DMS79 treated with DMSO at 0.1 percent for 48 hours (cell line): ENCODE results near the gene CHIA.

Experiments
- DNase-seq: peaks from one replicate; lab custom pipeline; 2025; lab: John Stamatoyannopoulos, UW

Gene CHIA

DNA sequence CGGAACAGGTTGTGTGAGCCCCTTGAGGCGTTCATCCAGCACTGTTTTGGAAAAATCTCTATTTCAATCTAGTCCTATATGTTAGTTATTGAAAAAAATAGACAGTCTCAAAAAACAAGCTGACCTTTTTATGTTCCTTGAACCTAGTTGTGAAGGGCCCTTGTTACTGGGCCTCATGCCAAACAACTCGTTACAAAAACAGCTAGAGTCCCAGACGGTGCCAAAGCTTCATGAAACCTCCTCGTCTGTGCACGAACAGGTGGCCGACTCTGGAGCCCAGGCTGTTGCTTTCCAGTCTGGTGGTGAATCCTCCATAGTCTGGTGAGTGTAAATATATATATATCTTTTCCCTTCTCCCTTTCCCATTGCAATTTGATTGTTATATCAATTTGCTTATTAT is at the start of gene CHIA:
Gene CHIA (plus strand): TSS at position 222 of the 400 bp plus-strand sequence. CDS start 19,617 bp downstream, outside the sequence.
- peak; percentile 97 for DNase-seq

- no peak for DNase-seq
These were observed 48.9 kb upstream of the CHIA start for GRCh38 chr1:111241797-111242196.

DNA sequence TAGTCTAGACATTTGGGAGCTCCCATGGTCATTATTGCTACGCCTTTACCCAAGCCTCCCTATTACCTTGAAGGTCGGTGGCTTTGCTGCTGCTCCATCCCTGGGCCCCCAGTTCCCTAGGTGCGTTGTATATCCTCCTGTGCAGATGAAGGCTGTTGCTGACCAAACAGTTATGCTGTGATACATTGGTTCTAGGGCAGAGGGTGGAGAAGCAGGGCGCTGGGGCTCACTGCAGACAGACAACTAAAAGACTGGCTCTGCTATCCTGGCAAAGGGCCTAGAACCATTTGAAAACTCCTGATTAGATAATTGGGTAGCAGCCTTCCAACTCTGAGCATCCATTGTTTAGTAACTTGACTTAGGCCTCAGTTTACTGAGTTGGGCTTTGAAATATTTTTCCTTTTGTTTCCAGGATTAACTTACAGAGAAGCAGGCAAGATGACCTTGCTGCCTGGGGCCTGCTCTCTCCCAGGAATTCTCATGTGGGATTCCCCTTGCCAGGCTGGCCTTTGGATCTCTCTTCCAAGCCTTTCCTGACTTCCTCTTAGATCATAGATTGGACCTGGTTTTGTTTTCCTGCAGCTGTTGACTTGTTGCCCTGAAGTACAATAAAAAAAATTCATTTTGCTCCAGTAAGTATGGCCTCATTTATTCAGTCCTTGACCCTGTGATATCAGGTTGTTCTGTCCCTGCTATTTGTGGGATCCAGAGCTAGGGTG is 47.7 kb upstream of the CHIA start:
- DNase-seq: no peak

GRCh38 chr1:111247125-111247838 is 43.4 kb upstream of the CHIA start:
- DNase-seq: no peak

GRCh38 chr1:111249960-111250359 is 40.7 kb upstream of the CHIA start:
- DNase-seq: no peak

DNA sequence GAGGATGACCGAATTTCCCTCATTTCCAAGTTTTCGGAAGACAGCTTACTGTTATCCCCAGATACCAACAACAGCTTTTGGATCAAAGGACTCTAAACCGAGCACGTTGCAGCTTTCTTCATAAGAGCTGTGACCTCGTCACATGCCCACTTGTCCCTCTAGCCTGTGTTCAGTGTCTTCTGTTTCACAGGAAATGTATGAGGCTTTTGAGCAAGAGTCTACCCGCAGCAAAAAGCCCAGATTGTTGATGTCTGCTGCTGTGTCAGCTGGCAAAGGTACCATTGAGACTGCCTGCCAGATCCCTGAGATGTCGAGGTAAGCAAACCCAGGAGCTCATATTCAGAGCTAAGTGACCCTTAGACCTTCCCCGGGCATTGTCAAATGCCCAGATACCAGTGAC is 39.1 kb upstream of the CHIA start:
- no peak for DNase-seq

DNA sequence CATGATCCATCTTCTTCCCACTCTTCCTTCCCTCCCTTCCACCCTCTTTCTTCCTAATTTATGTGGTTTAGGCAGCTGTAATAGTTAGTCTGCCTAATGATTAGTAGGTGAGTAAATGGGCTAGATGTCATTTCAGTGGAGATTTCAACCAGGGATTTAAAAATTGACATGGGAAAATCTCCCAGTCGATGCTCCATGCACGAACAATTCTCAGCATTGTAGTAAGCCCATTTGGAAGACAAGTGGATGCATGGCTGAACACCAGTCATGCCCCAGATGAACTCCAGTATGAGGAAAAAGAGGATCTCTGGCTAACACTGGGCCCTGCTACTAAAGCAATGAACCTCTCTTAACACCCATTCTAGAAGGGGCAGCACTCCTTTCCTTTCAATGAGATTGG is 37.9 kb upstream of the CHIA start:
- DNase-seq: no peak

GRCh38 chr1:111253876-111254275 is 36.8 kb upstream of the CHIA start:
- no peak for DNase-seq

DNA sequence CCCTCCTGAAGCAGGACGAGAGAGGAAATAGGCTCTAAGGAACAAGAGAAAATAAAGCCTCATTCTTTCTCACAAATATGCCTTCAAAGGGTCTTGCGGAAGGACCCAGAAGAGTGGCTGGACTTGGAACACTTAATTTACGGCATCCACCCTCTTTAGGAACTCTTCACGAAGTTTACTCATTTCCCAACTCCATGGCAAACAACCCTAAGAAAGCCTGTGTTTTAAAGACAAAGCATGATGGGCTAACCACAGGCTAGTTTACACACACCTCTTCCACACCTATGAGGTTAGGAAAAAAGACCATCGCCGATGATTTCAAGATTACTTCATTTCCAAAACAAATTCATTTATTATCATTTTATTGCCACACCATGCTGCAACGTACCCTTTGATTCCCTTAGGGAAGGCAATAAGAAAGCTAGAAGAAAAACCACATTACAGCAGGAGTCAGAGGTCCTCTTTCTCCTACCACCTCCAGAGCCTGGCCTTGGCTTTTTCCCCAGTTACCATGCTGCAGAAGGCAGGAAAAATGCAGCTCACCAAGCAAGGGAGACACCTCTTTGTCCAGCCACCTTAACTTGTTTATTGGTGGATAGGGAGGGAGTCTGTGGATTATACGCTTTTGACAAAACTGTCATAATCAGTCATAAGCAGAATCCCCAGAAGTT is 33.5 kb upstream of the CHIA start:
- DNase-seq: no peak

- DNase-seq: no peak
These were observed 22.7 kb upstream of the CHIA start for GRCh38 chr1:111267801-111268508.

DNA sequence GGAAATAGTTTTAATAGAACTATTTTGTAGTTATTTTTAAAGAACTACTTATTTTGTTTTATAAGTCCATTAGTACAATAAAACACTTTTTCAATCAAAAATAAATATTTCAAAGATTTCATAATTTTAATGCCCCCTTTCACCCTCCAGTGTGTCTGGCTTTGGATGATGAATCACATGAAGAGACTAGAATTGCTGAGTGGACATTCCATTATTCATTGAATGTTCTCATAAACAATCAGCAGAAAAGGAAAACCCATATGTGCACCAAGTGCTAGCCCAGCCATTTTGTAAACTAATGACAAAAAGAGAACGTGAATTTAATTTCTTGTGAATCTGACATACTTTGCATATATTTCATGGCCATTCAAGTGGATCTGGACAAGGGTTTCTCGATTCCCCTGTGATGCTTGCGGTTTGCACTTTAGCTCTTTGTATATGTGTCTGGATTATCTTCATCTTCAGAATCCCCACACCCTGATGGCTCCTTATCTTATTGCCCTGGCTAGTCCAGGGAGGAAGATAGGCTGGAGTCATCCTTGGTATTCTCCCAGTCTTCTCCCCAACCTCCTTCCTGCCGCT is 20.7 kb upstream of the CHIA start:
- no peak for DNase-seq

DNA sequence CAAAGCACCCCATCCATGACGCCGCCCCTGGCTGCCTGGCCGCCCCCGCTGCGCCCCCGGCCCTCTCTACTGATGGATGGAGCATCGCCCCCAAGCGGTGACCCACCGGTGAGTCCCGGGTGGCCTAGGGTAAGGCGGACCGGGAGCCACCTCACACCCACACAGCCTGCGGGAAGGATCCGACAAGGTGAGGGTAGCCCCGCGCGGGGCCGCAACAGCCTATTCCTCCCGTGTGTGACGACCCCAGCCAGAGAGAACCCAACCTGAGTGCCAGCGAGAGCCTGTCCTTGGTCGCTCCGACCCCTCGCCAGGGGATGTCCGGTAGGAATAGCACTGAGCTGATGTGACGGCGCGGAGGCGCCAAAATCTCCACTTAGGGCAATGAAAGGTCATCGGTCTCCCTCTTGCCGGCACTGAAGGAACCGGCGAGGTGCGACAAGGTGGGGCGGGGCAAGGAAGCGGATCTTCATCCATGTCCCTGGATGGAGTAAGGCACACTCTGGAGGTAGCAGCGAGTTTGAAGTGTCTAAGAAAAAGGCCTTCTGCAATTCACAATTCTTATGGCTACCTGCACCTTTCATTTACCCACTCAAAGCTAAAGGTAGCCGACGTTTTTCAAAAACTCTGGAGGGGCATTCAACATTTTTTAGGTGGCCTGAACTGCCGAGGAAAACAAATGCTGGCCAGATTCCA is 19.7 kb upstream of the CHIA start:
- no peak for DNase-seq

DNA sequence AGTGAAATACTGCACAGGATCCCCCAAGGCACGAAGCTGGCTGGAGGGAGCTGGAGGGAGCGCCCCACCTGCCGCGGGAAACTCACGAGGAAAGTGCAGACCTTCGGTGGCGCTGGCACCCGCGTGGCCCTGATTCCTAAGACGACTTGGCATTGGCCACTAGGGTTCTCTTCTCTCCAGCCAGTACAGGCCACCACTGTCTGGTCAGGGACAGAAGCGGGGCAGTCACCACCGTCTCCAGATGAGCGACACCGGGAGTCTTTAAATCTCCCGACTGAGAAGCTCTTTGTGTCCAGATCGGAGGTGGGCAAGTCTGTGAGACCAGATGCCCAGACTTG is 19.2 kb upstream of the CHIA start:
- DNase-seq: no peak

DNA sequence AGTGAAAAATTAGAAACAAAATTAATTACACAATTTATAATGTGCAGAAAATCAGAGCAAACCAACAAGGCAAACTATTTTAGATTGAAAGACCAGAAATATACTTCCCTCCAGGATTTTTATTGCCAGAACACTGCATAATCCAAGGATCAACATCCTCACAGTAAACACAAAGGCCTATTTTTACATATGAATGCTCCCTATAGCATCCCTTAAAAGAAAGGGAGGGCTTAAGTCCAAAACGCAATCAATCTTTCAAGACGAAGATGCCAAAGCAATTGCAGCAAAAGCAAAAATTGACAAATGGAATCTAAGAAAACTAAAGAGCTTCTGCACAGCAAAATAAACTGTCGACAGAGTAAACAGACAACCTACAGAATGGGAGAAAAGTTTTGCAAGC is 18.6 kb upstream of the CHIA start:
- no peak for DNase-seq

GRCh38 chr1:111274653-111275052 is 16.0 kb upstream of the CHIA start:
- DNase-seq: no peak

DNA sequence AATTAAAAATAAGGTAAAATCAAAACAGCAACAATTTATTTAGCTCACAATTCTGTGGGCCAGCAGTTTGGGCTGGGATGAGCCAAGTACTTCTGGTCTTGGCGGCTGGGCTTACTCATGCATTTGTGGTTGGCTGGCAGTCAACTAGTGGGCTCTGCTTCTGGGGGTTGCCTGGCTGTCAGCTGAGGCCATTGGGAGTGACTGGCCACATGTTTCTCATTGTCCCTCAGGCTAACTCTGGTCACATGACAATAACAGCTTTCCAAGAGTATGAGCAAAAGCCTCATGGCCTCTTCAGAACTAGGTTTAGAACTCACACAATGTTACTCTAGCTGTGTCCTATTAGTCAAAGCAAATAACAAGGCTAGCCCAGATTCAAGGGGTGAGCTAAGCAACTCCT is 15.6 kb upstream of the CHIA start:
- no peak for DNase-seq

DNA sequence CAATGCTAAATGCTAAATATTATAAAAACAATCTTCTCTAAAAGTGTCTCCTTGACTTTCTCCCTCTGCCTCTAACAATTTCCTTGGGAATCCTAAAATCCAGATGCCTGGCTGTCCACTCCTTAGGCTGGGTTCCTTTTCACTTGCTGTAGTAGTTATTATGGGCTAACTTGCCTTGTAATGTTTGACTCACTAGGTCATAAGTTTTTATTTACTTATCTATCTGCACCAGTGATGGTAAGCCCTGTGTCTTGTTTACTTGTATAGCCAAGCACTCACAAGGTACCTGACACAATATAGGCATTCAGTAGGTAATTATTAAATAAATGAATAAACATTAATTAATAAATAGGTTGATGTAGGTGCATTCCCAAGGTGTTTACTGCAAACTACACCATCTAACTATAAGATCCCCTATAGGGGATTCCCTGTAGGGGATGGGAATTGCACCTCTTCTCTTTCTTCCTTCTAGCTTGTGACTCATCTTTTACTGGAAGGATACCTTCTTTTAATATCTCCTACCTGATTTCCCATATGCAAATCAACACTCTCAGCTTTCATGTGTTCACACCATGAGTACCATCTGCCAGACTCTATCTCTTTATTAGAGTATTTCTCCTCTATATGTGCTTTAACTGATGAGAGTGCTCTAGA is 14.7 kb upstream of the CHIA start:
- no peak for DNase-seq

GRCh38 chr1:111279144-111279543 is 11.5 kb upstream of the CHIA start:
- no peak for DNase-seq

DNA sequence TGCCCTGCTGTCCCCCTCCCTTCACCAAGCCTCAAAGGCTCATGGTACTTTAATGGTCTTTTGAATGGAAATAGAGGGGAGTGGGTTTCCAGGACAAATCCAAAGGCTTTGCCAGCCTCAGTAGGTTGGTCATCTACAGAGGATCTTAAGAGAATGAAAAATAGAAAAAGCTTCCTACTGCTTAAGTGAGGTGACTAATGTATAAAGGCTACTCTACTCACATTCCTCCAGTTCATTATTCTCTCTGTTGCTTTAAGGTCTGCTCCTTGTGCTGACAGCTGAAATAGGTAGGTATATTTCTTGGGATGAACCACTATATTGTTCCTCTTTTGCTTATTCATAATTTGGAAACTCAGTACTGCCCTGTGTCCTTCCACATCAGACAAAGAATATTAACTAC is 10.4 kb upstream of the CHIA start:
- no peak for DNase-seq

GRCh38 chr1:111281411-111281810 is 9.2 kb upstream of the CHIA start:
- no peak for DNase-seq

- DNase-seq: no peak
These were observed 6.8 kb upstream of the CHIA start for GRCh38 chr1:111283838-111284237.
